ENCODE measurements around the gene GP1BA. TPM values are rescaled to one million over a fixed set of nuclear protein-coding genes. Genes with fewer than 3 reads are reported as not detected.
A peak's percentile ranks its signal among the peaks of the same experiment; 100 is the strongest.

Gene GP1BA
- total RNA-seq, 1 experiment from 2014 or later: 0.15 TPM

DNA sequence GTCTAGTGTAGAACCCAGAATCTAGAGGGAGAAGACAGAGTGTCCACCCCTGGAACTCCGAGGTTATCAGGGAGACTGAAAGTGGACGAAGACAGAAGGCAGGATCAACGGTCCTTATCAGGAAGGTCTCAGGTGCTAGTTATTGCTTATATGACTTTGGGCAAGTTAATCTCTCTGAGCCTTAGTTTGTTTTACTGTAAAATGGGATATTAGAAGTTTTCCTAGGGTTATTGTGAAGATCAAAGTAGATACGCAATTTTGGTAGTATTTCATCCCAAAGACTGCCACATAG lies 9.2 kb downstream of the GP1BA start:
- Histone ChIP-seq H3K27ac (ENCODE audit: low read length) (peak overlapping the region; percentile 89), H3K4me3 (ENCODE audit: low read depth in 2 of 2, low read length in 2 of 2) (peak overlapping the region; percentile 90 to 92), H3K27me3 (ENCODE audit: control insufficient read depth, insufficient read depth, low read length) (no peaks in the 10 kb centered on the region), H3K36me3 (ENCODE audit: control insufficient read depth, insufficient read depth, low read length) (peaks cover 12% of the 10 kb centered on the region), H3K4me1 (ENCODE audit: control insufficient read depth, insufficient read depth, low read length) (peaks cover 35% of the 10 kb centered on the region), H3K9me3 (ENCODE audit: control insufficient read depth, insufficient read depth, low read depth, low read length) (no peaks in the 10 kb centered on the region)
- ATAC-seq (no peak), DNase-seq (ENCODE audit: low read depth, low spot score) (no peak)
- in situ Hi-C loops (cut with HindIII; ENCODE audit: low pct_unique_long_range_greater_than_20kb, low sequenced_read_pairs) (no loop called here), intact Hi-C loops (cut with micrococcal nuclease; ENCODE audit: unreplicated experiment) (no loop called here)
- BruUV-seq (replicated peaks): no TSS peak
- ChIA-PET POLR2A (no interaction called here), CTCF (no interaction called here)
- TF ChIP-seq, protein P1, sequence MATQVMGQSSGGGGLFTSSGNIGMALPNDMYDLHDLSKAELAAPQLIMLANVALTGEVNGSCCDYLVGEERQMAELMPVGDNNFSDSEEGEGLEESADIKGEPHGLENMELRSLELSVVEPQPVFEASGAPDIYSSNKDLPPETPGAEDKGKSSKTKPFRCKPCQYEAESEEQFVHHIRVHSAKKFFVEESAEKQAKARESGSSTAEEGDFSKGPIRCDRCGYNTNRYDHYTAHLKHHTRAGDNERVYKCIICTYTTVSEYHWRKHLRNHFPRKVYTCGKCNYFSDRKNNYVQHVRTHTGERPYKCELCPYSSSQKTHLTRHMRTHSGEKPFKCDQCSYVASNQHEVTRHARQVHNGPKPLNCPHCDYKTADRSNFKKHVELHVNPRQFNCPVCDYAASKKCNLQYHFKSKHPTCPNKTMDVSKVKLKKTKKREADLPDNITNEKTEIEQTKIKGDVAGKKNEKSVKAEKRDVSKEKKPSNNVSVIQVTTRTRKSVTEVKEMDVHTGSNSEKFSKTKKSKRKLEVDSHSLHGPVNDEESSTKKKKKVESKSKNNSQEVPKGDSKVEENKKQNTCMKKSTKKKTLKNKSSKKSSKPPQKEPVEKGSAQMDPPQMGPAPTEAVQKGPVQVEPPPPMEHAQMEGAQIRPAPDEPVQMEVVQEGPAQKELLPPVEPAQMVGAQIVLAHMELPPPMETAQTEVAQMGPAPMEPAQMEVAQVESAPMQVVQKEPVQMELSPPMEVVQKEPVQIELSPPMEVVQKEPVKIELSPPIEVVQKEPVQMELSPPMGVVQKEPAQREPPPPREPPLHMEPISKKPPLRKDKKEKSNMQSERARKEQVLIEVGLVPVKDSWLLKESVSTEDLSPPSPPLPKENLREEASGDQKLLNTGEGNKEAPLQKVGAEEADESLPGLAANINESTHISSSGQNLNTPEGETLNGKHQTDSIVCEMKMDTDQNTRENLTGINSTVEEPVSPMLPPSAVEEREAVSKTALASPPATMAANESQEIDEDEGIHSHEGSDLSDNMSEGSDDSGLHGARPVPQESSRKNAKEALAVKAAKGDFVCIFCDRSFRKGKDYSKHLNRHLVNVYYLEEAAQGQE (IDR thresholded peaks at IDR 0.05; ENCODE audit: insufficient read depth in 1 of 2, low read depth in 2 of 2, low read length in 1 of 2): no peak
- TF ChIP-seq POLR2AphosphoS5 (IDR thresholded peaks at IDR 0.05; ENCODE audit: low read depth, low read length) (no peak), SIN3A (IDR thresholded peaks at IDR 0.05; ENCODE audit: borderline replicate concordance, insufficient read depth, low read depth, low read length) (no peak), TCF7L2 (IDR thresholded peaks at IDR 0.05; ENCODE audit: low read depth, low read length) (no peak)
- TF ChIP-seq, protein P2, sequence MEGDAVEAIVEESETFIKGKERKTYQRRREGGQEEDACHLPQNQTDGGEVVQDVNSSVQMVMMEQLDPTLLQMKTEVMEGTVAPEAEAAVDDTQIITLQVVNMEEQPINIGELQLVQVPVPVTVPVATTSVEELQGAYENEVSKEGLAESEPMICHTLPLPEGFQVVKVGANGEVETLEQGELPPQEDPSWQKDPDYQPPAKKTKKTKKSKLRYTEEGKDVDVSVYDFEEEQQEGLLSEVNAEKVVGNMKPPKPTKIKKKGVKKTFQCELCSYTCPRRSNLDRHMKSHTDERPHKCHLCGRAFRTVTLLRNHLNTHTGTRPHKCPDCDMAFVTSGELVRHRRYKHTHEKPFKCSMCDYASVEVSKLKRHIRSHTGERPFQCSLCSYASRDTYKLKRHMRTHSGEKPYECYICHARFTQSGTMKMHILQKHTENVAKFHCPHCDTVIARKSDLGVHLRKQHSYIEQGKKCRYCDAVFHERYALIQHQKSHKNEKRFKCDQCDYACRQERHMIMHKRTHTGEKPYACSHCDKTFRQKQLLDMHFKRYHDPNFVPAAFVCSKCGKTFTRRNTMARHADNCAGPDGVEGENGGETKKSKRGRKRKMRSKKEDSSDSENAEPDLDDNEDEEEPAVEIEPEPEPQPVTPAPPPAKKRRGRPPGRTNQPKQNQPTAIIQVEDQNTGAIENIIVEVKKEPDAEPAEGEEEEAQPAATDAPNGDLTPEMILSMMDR (IDR thresholded peaks at IDR 0.05): no peak

DNA sequence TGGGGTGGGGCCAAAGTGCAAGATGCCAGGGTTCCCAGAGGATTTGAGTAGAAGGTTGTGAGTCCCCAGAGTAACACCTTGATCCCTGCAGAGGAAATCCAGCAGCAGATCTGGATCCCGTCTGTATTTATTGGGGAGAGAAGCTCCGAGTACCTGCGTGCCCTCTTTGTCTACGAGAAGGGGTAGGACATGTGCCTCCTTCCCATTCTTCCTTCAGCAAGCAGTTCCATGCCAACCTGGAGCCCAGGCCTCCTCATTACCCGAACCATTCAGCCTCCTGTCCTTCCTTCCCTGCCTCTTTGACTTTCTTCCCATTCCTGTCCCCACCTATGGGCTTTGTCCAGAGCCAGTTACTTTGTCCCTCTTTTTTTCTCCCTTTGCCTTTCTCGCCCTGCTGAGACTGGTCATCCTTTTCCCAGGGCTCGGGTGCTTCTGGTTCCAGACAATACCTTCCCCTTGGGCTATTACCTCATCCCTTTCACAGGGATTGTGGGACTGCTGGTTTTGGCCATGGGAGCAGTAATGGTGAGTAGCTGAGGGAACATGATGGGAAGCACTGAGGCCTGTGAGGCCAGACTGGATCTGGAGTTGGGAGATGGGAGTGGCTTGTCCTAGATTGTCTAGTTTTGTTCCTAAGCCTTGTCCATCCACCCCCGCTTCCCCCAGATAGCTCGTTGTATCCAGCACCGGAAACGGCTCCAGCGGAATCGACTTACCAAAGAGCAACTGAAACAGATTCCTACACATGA lies 10.9 kb downstream of the GP1BA start:
- in situ Hi-C loops (cut with HindIII; ENCODE audit: low pct_unique_long_range_greater_than_20kb, low sequenced_read_pairs): no loop called here
- peak overlapping the region; percentile 61; the same call in 1 of the 2 replicates for H3K27ac ChIP-seq (ENCODE audit: low read length)
- no peak for DNase-seq (ENCODE audit: low read depth, low spot score)
- no peaks in the 10 kb centered on the region for H3K27me3 ChIP-seq (ENCODE audit: control insufficient read depth, insufficient read depth, low read length)
- ChIA-PET POLR2A (no interaction called here), CTCF (no interaction called here)
- intact Hi-C loops (cut with micrococcal nuclease; ENCODE audit: unreplicated experiment): no loop called here
- ATAC-seq: no peak
- no peaks in the 10 kb centered on the region for H3K9me3 ChIP-seq (ENCODE audit: control insufficient read depth, insufficient read depth, low read depth, low read length)
- H3K36me3 ChIP-seq (ENCODE audit: control insufficient read depth, insufficient read depth, low read length): peaks cover 17% of the 10 kb centered on the region
- H3K4me3 ChIP-seq (ENCODE audit: low read depth in 2 of 2, low read length in 2 of 2): no peak overlapping the region
- BruUV-seq (replicated peaks): no TSS peak
- TF ChIP-seq TCF7L2 (IDR thresholded peaks at IDR 0.05; ENCODE audit: low read depth, low read length) (no peak), POLR2AphosphoS5 (IDR thresholded peaks at IDR 0.05; ENCODE audit: low read depth, low read length) (no peak; the same call in 1 of the 2 replicates), SIN3A (IDR thresholded peaks at IDR 0.05; ENCODE audit: borderline replicate concordance, insufficient read depth, low read depth, low read length) (no peak)
- peaks cover 35% of the 10 kb centered on the region for H3K4me1 ChIP-seq (ENCODE audit: control insufficient read depth, insufficient read depth, low read length)

DNA sequence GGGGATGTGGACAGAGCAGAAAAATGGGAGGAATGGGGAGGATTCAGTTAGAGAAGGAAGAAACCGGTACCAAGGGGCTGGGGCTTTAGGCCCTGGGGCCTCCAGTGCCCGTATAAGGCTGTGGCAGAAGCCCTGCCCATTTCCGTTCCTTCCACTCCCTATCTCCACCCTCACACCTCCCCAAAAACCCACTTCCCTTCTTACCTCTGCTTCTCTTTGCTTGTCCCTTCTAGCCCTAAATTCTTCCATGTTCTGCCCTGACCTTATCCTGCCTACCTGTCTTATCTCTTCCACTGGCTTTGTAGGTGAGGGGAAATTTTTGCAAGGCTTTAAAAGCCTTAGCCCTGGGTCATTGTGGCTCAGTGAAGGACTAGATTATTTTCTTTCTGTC lies 12.1 kb downstream of the GP1BA start:
- TF ChIP-seq, protein P2 (IDR thresholded peaks at IDR 0.05): no peak
- TF ChIP-seq, protein P1 (IDR thresholded peaks at IDR 0.05; ENCODE audit: insufficient read depth in 1 of 2, low read depth in 2 of 2, low read length in 1 of 2): no peak
- TF ChIP-seq SIN3A (IDR thresholded peaks at IDR 0.05; ENCODE audit: borderline replicate concordance, insufficient read depth, low read depth, low read length) (no peak), TCF7L2 (IDR thresholded peaks at IDR 0.05; ENCODE audit: low read depth, low read length) (no peak), POLR2AphosphoS5 (IDR thresholded peaks at IDR 0.05; ENCODE audit: low read depth, low read length) (no peak; the same call in 1 of the 2 replicates)
- peak overlapping the region; percentile 94 for H3K27ac ChIP-seq (ENCODE audit: low read length)
- in situ Hi-C loops (cut with HindIII; ENCODE audit: low pct_unique_long_range_greater_than_20kb, low sequenced_read_pairs): no loop called here
- peaks cover 16% of the 10 kb centered on the region for H3K36me3 ChIP-seq (ENCODE audit: control insufficient read depth, insufficient read depth, low read length)
- ChIA-PET CTCF (no interaction called here), POLR2A (interaction anchor here (1.2 kb wide), 1 partner anchor 23 kb away, joined by 5 read pairs; the partner anchor contains the start of gene SPAG7)
- BruUV-seq (replicated peaks): no TSS peak
- intact Hi-C loops (cut with micrococcal nuclease; ENCODE audit: unreplicated experiment): no loop called here
- no peak overlapping the region for H3K4me3 ChIP-seq (ENCODE audit: low read depth in 2 of 2, low read length in 2 of 2)
- H3K9me3 ChIP-seq (ENCODE audit: control insufficient read depth, insufficient read depth, low read depth, low read length): no peaks in the 10 kb centered on the region
- ATAC-seq: no peak
- DNase-seq (ENCODE audit: low read depth, low spot score): no peak
- no peaks in the 10 kb centered on the region for H3K27me3 ChIP-seq (ENCODE audit: control insufficient read depth, insufficient read depth, low read length)
- H3K4me1 ChIP-seq (ENCODE audit: control insufficient read depth, insufficient read depth, low read length): peaks cover 27% of the 10 kb centered on the region
